Smooth muscle cell (in vitro differentiated cells): Measurements from ENCODE around the gene GABBR2. TPM values are rescaled to one million over a fixed set of nuclear protein-coding genes. Genes with fewer than 3 reads are reported as not detected.

Experiments used
- DNase-seq: peaks from one replicate; lab custom pipeline; 2025; ENCODE audit not compliant: unreplicated experiment; lab: John Stamatoyannopoulos, UW
- H2AFZ ChIP-seq: fragments of 200-600 bp; sonication (generic); 2 replicates; pipeline ENCODE4 v1.6.0; 2016; ENCODE audit warnings: antibody characterized with exemption, low read depth, mild to moderate bottlenecking
- H3F3A ChIP-seq: fragments of 200-600 bp; sonication (generic); 2 replicates; pipeline ENCODE4 v1.6.0; 2017; ENCODE audit warnings: antibody characterized with exemption, low read depth
- H3K27ac ChIP-seq: fragments of 200-600 bp; sonication (generic); 2 replicates; pipeline ENCODE4 v1.5.1; 2016; ENCODE audit warnings: low read depth, mild to moderate bottlenecking
- H3K27me3 ChIP-seq: fragments of 200-600 bp; sonication (generic); 2 replicates; pipeline ENCODE4 v1.6.1; 2016; ENCODE audit warnings: low read depth, mild to moderate bottlenecking
- H3K36me3 ChIP-seq: fragments of 200-600 bp; sonication (generic); 2 replicates; pipeline ENCODE4 v1.5.1; 2016; ENCODE audit warnings: low read depth
- H3K4me1 ChIP-seq: fragments of 200-600 bp; sonication (generic); 2 replicates; pipeline ENCODE4 v1.5.1; 2016; ENCODE audit warnings: low read depth
- H3K4me2 ChIP-seq: fragments of 200-600 bp; sonication (generic); 2 replicates; pipeline ENCODE4 v1.6.0; 2016; ENCODE audit warnings: mild to moderate bottlenecking
- H3K4me3 ChIP-seq: fragments of 200-600 bp; sonication (generic); 2 replicates; pipeline ENCODE4 v1.5.1; 2016; ENCODE audit warnings: mild to moderate bottlenecking
- H3K79me2 ChIP-seq: fragments of 200-600 bp; sonication (generic); 2 replicates; pipeline ENCODE4 v1.6.0; 2016; ENCODE audit warnings: low read depth, mild to moderate bottlenecking
- H3K9ac ChIP-seq: fragments of 200-600 bp; sonication (generic); 2 replicates; pipeline ENCODE4 v1.6.0; 2016; ENCODE audit warnings: low read depth
- H3K9me3 ChIP-seq: fragments of 200-600 bp; sonication (generic); replicated peaks from 2 replicates; pipeline ENCODE4 v1.5.1; 2016; ENCODE audit warnings: low read depth
- H4K20me1 ChIP-seq: fragments of 200-600 bp; sonication (generic); 2 replicates; pipeline ENCODE4 v1.6.0; 2016; ENCODE audit warnings: low read depth
- WGBS: methylation state at CpG from one replicate; pipeline ENCODE4 v1.1.7; 2016; ENCODE audit warnings: low lambda C conversion rate; 5-methylcytosine and 5-hydroxymethylcytosine counted together
- polyA plus RNA-seq: library from polyadenylated mRNA; unstranded; fragments of >200 nt; fragmentation: Nextera tagmentation; extraction: Ambion mirVana; gene quantifications from 2 replicates; pipeline ENCODE4 v1.2.1, GENCODE V29; 2016
- total RNA-seq: library from RNA; depleted of rRNA; stranded (reverse); fragments of >200 nt; gene quantifications from 2 replicates; pipeline ENCODE4 v1.2.3, GENCODE V29; 2014
- TF ChIP-seq, protein P1 (sequence below): fragments of 200-600 bp; sonication (generic); IDR thresholded peaks from 2 replicates; pipeline ENCODE4 v1.5.1; 2017; ENCODE audit warnings: borderline replicate concordance, mild to moderate bottlenecking, antibody characterized with exemption; ENCODE audit not compliant: insufficient read depth, poor library complexity, severe bottlenecking

Gene GABBR2
- total and polyA plus RNA-seq, 2 experiments from 2014 or later = 0.25 TPM; not detected in 1

- no peak overlapping the region for H3K4me3 ChIP-seq
- no peak overlapping the region for H3K4me2 ChIP-seq
- no peaks in the 10 kb centered on the region for H3K36me3 ChIP-seq
- H3K27ac ChIP-seq = no peak overlapping the region
- no peaks in the 10 kb centered on the region for H3F3A ChIP-seq
- H4K20me1 ChIP-seq = no peaks in the 10 kb centered on the region
- no peaks in the 10 kb centered on the region for H3K9me3 ChIP-seq
- peaks cover 9% of the 10 kb centered on the region for H3K27me3 ChIP-seq
- 90% methylated on average over 11 of the region's 11 CpGs for WGBS
- no peak overlapping the region for H3K9ac ChIP-seq
- DNase-seq = no peak
- no peaks in the 10 kb centered on the region for H3K4me1 ChIP-seq
- H3K79me2 ChIP-seq = no peaks in the 10 kb centered on the region
- H2AFZ ChIP-seq = no peak overlapping the region
- TF ChIP-seq, protein P1, sequence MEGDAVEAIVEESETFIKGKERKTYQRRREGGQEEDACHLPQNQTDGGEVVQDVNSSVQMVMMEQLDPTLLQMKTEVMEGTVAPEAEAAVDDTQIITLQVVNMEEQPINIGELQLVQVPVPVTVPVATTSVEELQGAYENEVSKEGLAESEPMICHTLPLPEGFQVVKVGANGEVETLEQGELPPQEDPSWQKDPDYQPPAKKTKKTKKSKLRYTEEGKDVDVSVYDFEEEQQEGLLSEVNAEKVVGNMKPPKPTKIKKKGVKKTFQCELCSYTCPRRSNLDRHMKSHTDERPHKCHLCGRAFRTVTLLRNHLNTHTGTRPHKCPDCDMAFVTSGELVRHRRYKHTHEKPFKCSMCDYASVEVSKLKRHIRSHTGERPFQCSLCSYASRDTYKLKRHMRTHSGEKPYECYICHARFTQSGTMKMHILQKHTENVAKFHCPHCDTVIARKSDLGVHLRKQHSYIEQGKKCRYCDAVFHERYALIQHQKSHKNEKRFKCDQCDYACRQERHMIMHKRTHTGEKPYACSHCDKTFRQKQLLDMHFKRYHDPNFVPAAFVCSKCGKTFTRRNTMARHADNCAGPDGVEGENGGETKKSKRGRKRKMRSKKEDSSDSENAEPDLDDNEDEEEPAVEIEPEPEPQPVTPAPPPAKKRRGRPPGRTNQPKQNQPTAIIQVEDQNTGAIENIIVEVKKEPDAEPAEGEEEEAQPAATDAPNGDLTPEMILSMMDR = no peak
Measured at GRCh38 chr9:98594546-98595160, 114.1 kb downstream of the GABBR2 start.

- no peak overlapping the region for H2AFZ ChIP-seq
- no peaks in the 10 kb centered on the region for H3K36me3 ChIP-seq
- no peak overlapping the region for H3K9ac ChIP-seq
- no peak overlapping the region for H3K27ac ChIP-seq
- no peak overlapping the region for H3K4me2 ChIP-seq
- peaks cover 15% of the 10 kb centered on the region for H3K27me3 ChIP-seq
- WGBS = 88% methylated on average over 11 of the region's 15 CpGs
- no peak for DNase-seq
- no peaks in the 10 kb centered on the region for H3K79me2 ChIP-seq
- no peaks in the 10 kb centered on the region for H3K9me3 ChIP-seq
- no peaks in the 10 kb centered on the region for H3K4me1 ChIP-seq
- no peaks in the 10 kb centered on the region for H3F3A ChIP-seq
- no peaks in the 10 kb centered on the region for H4K20me1 ChIP-seq
- no peak overlapping the region for H3K4me3 ChIP-seq
- TF ChIP-seq, protein P1 = no peak
Measured at GRCh38 chr9:98593354-98594253, 115.1 kb downstream of the GABBR2 start.

DNA sequence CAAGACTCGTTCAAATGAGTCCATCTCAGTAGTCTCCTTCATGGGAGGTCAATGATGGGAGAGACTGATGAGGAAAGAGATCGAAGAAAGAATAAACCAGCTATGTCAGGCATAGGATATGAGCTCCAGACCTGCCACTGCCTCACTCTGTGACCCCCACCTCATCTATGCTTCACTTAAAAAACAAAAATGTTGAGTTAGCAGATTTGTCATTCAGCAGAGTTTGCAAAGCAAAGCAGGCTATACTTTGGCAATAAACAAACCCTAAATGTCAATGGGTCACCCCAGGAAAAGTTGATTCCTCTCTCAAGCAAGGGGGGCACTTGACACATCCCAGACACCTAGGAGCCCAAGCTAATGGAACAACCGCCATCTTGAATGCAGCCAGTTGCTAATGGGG, 117.0 kb downstream of the GABBR2 start:
- Histone ChIP-seq H3K4me2 (no peak overlapping the region), H3K4me1 (no peaks in the 10 kb centered on the region), H3K27ac (no peak overlapping the region), H2AFZ (no peak overlapping the region), H3K27me3 (peaks cover 32% of the 10 kb centered on the region), H3K79me2 (no peaks in the 10 kb centered on the region), H3K9me3 (no peaks in the 10 kb centered on the region), H3K36me3 (no peaks in the 10 kb centered on the region), H3K4me3 (no peak overlapping the region), H4K20me1 (no peaks in the 10 kb centered on the region), H3K9ac (no peak overlapping the region), H3F3A (no peaks in the 10 kb centered on the region)
- TF ChIP-seq, protein P1 = no peak
- 93% methylated on average over 3 of the region's 3 CpGs for WGBS
- no peak for DNase-seq
